SK-N-SH (cell line): ENCODE results near the gene CNGA4. TPM values are rescaled to one million over a fixed set of nuclear protein-coding genes. Genes with fewer than 3 reads are reported as not detected.

Source experiments
- CTCF ChIA-PET: fragments of 300-600, 350-600 bp; formaldehyde crosslinking; extraction: SDS; loops from one replicate; lab custom pipeline; 2021; lab: Yijun Ruan, JAX
- POLR2A ChIA-PET: fragments of 350-600 bp; sonication (Branson Sonifier 250); formaldehyde crosslinking; extraction: SDS; loops from one replicate; lab custom pipeline; 2020; ENCODE audit warnings: antibody characterized with exemption, inconsistent platforms; lab: Yijun Ruan, JAX
- DNase-seq: peaks from one replicate; pipeline ENCODE4 v3.0.0; 2012
- H2AFZ ChIP-seq: fragments of 200-600 bp; sonication (generic); 2 replicates; pipeline ENCODE4 v1.8.1; 2016; ENCODE audit warnings: antibody characterized with exemption, mild to moderate bottlenecking, low read depth
- H3F3A ChIP-seq: fragments of 200-600 bp; sonication (generic); replicated peaks from 2 replicates; pipeline ENCODE3; 2016; ENCODE audit warnings: antibody characterized with exemption, mild to moderate bottlenecking; ENCODE audit not compliant: insufficient read depth
- H3K27ac ChIP-seq, 2 experiments: fragments of 200-500 bp in 1 of 2; fragments of 200-600 bp in 1 of 2; sonication (Bioruptor generic) in 1 of 2; sonication (generic), shearing (Covaris generic) in 1 of 2; 2 replicates each; pipeline versions ENCODE4 v1.5.1 to v1.6.1; 2014 to 2016; ENCODE audit warnings: low read depth in 2 of 2, inconsistent platforms in 1 of 2, low read length in 1 of 2, mild to moderate bottlenecking in 1 of 2, mixed read lengths in 1 of 2
- H3K27me3 ChIP-seq: fragments of 200-600 bp; sonication (generic), shearing (Covaris generic); 2 replicates; pipeline ENCODE4 v1.6.1; 2016; ENCODE audit warnings: mixed run types; ENCODE audit not compliant: insufficient read depth
- H3K36me3 ChIP-seq, 2 experiments: fragments of 200-500 bp in 1 of 2; fragments of 200-600 bp in 1 of 2; sonication (Bioruptor generic) in 1 of 2; sonication (generic) in 1 of 2; replicated peaks in 1 of 2; 2 replicates each; pipeline versions ENCODE3 to v1.5.1; 2014 to 2016; ENCODE audit warnings: low read length in 1 of 2, mild to moderate bottlenecking in 1 of 2; ENCODE audit not compliant: insufficient read depth in 2 of 2, control insufficient read depth in 1 of 2
- H3K4me1 ChIP-seq, 2 experiments: fragments of 200-500 bp in 1 of 2; fragments of 200-600 bp in 1 of 2; sonication (Bioruptor generic) in 1 of 2; sonication (generic), shearing (Covaris generic) in 1 of 2; 2 replicates each; pipeline versions ENCODE4 v1.5.1 to v1.6.1; 2014 to 2016; ENCODE audit warnings: low read depth in 1 of 2, low read length in 1 of 2, mixed run types in 1 of 2; ENCODE audit not compliant: insufficient read depth in 2 of 2, control insufficient read depth in 1 of 2
- H3K4me2 ChIP-seq: fragments of 200-600 bp; sonication (generic), shearing (Covaris generic); 2 replicates; pipeline ENCODE4 v1.6.1; 2017; ENCODE audit warnings: mixed run types
- H3K4me3 ChIP-seq, 2 experiments: fragments of 200-500 bp in 1 of 2; fragments of 200-600 bp in 1 of 2; sonication (Bioruptor generic) in 1 of 2; sonication (generic), shearing (Covaris generic) in 1 of 2; 2 replicates each; pipeline versions ENCODE4 v1.5.1 to v1.8.1; 2014 to 2016; ENCODE audit warnings: low read depth in 2 of 2, inconsistent platforms in 1 of 2, low read length in 1 of 2, mild to moderate bottlenecking in 1 of 2, mixed read lengths in 1 of 2, moderate library complexity in 1 of 2
- H3K79me2 ChIP-seq: fragments of 200-600 bp; sonication (generic); 2 replicates; pipeline ENCODE4 v1.8.1; 2017; ENCODE audit warnings: mild to moderate bottlenecking; ENCODE audit not compliant: insufficient read depth
- H3K9ac ChIP-seq: fragments of 200-600 bp; sonication (generic); 2 replicates; pipeline ENCODE4 v1.6.1; 2017; ENCODE audit warnings: mixed run types
- H3K9me2 ChIP-seq: fragments of 200-600 bp; sonication (generic); 2 replicates; pipeline ENCODE4 v1.6.1; 2017; ENCODE audit warnings: mixed run types
- H3K9me3 ChIP-seq: fragments of 200-600 bp; sonication (generic); 2 replicates; pipeline ENCODE4 v1.6.1; 2017; ENCODE audit warnings: mixed run types, mild to moderate bottlenecking, moderate library complexity
- H4K20me1 ChIP-seq: fragments of 200-600 bp; sonication (generic); 2 replicates; pipeline ENCODE4 v1.6.1; 2017; ENCODE audit warnings: mild to moderate bottlenecking, mixed run types; ENCODE audit not compliant: insufficient read depth
- CHD2 ChIP-seq: fragments of 150-350 bp; IDR thresholded peaks from 2 replicates; pipeline ENCODE4 v1.6.1; 2018; ENCODE audit warnings: low read length; ENCODE audit not compliant: partially characterized antibody
- ELF1 ChIP-seq: IDR thresholded peaks from 2 replicates; pipeline ENCODE4 v1.4.0; 2012
- EP300 ChIP-seq, 2 experiments: IDR thresholded peaks; 2 replicates each; pipeline versions ENCODE4 v1.4.0 to v1.6.1; 2012; ENCODE audit warnings: borderline replicate concordance in 1 of 2, low read depth in 1 of 2, low read length in 1 of 2
- MEF2A ChIP-seq: IDR thresholded peaks from 2 replicates; pipeline ENCODE4 v1.4.0; 2012; ENCODE audit warnings: low read depth, borderline replicate concordance
- RCOR1 ChIP-seq: fragments of 150-350 bp; IDR thresholded peaks from 2 replicates; pipeline ENCODE4 v1.6.1; 2017; ENCODE audit warnings: antibody characterized with exemption, low read length
- TEAD4 ChIP-seq: IDR thresholded peaks from 2 replicates; pipeline ENCODE4 v1.4.0; 2012; ENCODE audit warnings: mild to moderate bottlenecking, borderline replicate concordance; ENCODE audit not compliant: insufficient read depth
- WGBS: methylation state at CpG from one replicate; pipeline ENCODE4 v1.1.6; 2017; ENCODE audit warnings: low lambda C conversion rate; 5-methylcytosine and 5-hydroxymethylcytosine counted together
- polyA plus RNA-seq, 3 experiments: library from polyadenylated mRNA; depleted of rRNA; stranded (reverse); fragments of >200 nt; gene quantifications; 2 replicates each; pipeline ENCODE4 v1.2.3, GENCODE V29; 2012
- TF ChIP-seq, protein P1 (sequence below): IDR thresholded peaks from 2 replicates; pipeline ENCODE4 v1.4.0; 2012; ENCODE audit warnings: low read depth, borderline replicate concordance
- TF ChIP-seq, protein P2 (sequence below): fragments of 150-350 bp; IDR thresholded peaks from 2 replicates; pipeline ENCODE4 v1.6.1; 2017; ENCODE audit warnings: antibody characterized with exemption, low read length, low read depth, borderline replicate concordance
- TF ChIP-seq, protein P3 (sequence below): fragments of 200-600 bp; sonication (generic); IDR thresholded peaks from 2 replicates; pipeline ENCODE4 v1.6.1; 2017; ENCODE audit warnings: antibody characterized with exemption, mild to moderate bottlenecking, moderate library complexity

The CNGA4 gene
- polyA plus RNA-seq, 1 of the 3 experiments (the other 2 are of a cell fraction), result 0.13 TPM

DNA sequence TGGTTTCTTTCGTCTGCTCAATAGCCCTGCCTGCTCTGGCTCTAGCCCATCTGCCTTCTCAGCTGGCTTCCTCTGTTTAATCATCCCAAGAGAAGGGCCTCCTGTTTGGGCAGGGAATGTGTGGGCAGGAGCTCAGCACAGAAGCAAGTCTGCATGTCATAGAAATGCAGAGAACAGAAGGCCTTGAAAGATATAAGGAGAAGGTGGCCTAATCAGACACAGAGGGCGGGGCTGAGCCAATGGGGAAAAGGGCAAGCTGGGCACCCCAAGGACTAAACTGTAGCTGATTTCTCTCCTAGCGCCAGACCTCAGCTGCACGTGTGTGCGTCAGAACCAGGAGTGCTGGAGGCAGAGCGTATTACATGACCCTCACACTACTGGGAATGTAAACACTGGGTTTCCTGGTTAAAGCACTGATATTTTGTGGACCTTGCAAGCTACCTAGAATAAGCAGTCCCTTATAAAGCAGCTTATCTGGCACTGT, 13.1 kb downstream of the CNGA4 start (continued):
- TF ChIP-seq, protein P1, sequence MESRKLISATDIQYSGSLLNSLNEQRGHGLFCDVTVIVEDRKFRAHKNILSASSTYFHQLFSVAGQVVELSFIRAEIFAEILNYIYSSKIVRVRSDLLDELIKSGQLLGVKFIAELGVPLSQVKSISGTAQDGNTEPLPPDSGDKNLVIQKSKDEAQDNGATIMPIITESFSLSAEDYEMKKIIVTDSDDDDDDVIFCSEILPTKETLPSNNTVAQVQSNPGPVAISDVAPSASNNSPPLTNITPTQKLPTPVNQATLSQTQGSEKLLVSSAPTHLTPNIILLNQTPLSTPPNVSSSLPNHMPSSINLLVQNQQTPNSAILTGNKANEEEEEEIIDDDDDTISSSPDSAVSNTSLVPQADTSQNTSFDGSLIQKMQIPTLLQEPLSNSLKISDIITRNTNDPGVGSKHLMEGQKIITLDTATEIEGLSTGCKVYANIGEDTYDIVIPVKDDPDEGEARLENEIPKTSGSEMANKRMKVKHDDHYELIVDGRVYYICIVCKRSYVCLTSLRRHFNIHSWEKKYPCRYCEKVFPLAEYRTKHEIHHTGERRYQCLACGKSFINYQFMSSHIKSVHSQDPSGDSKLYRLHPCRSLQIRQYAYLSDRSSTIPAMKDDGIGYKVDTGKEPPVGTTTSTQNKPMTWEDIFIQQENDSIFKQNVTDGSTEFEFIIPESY, result no peak

DNA sequence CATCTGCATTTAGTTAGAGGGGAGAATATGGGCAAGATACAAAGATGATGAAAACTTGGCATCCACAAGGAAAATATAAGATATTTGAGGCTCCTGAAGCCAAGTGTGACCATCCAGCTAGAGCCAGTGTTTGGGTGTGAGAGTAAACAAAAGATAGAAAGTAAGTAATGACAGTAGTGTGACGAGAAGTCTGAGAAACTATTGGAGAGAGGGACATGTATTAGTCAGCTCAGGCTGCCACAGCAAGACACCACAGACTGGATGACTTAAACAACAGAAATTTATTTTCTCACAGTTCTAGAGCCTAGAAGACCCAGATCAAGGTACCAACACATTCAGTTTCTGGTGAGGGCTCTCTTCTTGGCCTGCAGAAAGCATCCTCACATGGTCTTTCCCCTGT, 14.3 kb downstream of the CNGA4 start:
- Histone ChIP-seq H3K36me3 (no peaks in the 10 kb centered on the region), H3K9me3 (no peaks in the 10 kb centered on the region), H3K9me2 (no peaks in the 10 kb centered on the region), H3K4me3 (no peak overlapping the region), H3K27ac (no peak overlapping the region), H3F3A (no peaks in the 10 kb centered on the region), H3K79me2 (no peaks in the 10 kb centered on the region), H4K20me1 (no peaks in the 10 kb centered on the region), H3K27me3 (peaks cover 27% of the 10 kb centered on the region; the same call in 1 of the 2 replicates), H2AFZ (no peak overlapping the region), H3K4me1 (no peaks in the 10 kb centered on the region; a peak in 1 of 4 replicates), H3K9ac (no peak overlapping the region), H3K4me2 (no peak overlapping the region)
- WGBS, result 27% methylated on average over 1 of the region's 1 CpG
- ChIA-PET POLR2A (no interaction called here), CTCF (interaction anchor here (1.1 to 5.6 kb wide), 5 partner anchors 17 to 126 kb away, joined by 3 to 82 read pairs (median 11); no protein-coding TSS in a partner anchor)
- DNase-seq, result no peak
- TF ChIP-seq, protein P1, result no peak
- TF ChIP-seq MEF2A (no peak), TEAD4 (no peak), ELF1 (no peak), RCOR1 (no peak), CHD2 (no peak), EP300 (IDR thresholded peaks at IDR 0.05; ENCODE audit: borderline replicate concordance in 1 of 2, low read depth in 1 of 2, low read length in 1 of 2) (no peak)
- TF ChIP-seq, protein P2, sequence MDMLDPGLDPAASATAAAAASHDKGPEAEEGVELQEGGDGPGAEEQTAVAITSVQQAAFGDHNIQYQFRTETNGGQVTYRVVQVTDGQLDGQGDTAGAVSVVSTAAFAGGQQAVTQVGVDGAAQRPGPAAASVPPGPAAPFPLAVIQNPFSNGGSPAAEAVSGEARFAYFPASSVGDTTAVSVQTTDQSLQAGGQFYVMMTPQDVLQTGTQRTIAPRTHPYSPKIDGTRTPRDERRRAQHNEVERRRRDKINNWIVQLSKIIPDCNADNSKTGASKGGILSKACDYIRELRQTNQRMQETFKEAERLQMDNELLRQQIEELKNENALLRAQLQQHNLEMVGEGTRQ, result no peak
- TF ChIP-seq, protein P3, sequence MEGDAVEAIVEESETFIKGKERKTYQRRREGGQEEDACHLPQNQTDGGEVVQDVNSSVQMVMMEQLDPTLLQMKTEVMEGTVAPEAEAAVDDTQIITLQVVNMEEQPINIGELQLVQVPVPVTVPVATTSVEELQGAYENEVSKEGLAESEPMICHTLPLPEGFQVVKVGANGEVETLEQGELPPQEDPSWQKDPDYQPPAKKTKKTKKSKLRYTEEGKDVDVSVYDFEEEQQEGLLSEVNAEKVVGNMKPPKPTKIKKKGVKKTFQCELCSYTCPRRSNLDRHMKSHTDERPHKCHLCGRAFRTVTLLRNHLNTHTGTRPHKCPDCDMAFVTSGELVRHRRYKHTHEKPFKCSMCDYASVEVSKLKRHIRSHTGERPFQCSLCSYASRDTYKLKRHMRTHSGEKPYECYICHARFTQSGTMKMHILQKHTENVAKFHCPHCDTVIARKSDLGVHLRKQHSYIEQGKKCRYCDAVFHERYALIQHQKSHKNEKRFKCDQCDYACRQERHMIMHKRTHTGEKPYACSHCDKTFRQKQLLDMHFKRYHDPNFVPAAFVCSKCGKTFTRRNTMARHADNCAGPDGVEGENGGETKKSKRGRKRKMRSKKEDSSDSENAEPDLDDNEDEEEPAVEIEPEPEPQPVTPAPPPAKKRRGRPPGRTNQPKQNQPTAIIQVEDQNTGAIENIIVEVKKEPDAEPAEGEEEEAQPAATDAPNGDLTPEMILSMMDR, result no peak
